IMR-90 (cell line): ENCODE measurements around the gene NOL4L. TPM values are rescaled to one million over a fixed set of nuclear protein-coding genes. Genes with fewer than 3 reads are reported as not detected.

ENCODE experiments used
- ATAC-seq: fragments of 200-7000 bp; cut with Tn5 transposase; 2 replicates; pipeline ENCODE4 v1.9.1; 2020; ENCODE audit warnings: low read depth, mild to moderate bottlenecking, moderate library complexity
- BruUV-seq: library from RNA; stranded (reverse); fragments of 400-500 nt; replicated peaks from 2 replicates; lab custom pipeline; 2021; lab: Mats Ljungman, UMichigan
- CTCF ChIA-PET: fragments of 300-600 bp; formaldehyde crosslinking; extraction: SDS; loops from one replicate; lab custom pipeline; 2021; ENCODE audit warnings: antibody characterized with exemption; lab: Yijun Ruan, JAX
- POLR2A ChIA-PET: fragments of 300-600 bp; sonication (Branson Sonifier 250); formaldehyde crosslinking; loops from one replicate; lab custom pipeline; 2022; ENCODE audit warnings: antibody characterized with exemption; ENCODE audit not compliant: unreplicated experiment; lab: Charles Lee
- DNase-seq: peaks from one replicate; pipeline ENCODE4 v3.0.0; 2013
- H2AFZ ChIP-seq: replicated peaks from 2 replicates; pipeline ENCODE3; 2013; ENCODE audit warnings: low read length, mild to moderate bottlenecking; ENCODE audit not compliant: poor library complexity
- H2AK5ac ChIP-seq: 2 replicates; pipeline ENCODE4 v1.6.1; 2013; ENCODE audit warnings: low read depth, low read length, inconsistent platforms
- H2AK9ac ChIP-seq: replicated peaks from 2 replicates; pipeline ENCODE3; 2013; ENCODE audit warnings: mild to moderate bottlenecking, low read depth, low read length, moderate library complexity; ENCODE audit not compliant: poor library complexity
- H2BK120ac ChIP-seq: 2 replicates; pipeline ENCODE4 v1.6.1; 2013; ENCODE audit warnings: low read depth, low read length, inconsistent platforms
- H2BK15ac ChIP-seq: 3 replicates; pipeline ENCODE4 v1.6.1; 2013; ENCODE audit warnings: low read depth, low read length, inconsistent platforms
- H2BK20ac ChIP-seq: 2 replicates; pipeline ENCODE4 v1.6.1; 2013; ENCODE audit warnings: low read depth, mild to moderate bottlenecking, inconsistent platforms, low read length, moderate library complexity
- H2BK5ac ChIP-seq: 2 replicates; pipeline ENCODE4 v1.6.1; 2013; ENCODE audit warnings: mild to moderate bottlenecking, low read depth, low read length, inconsistent platforms; ENCODE audit not compliant: poor library complexity, severe bottlenecking
- H3K14ac ChIP-seq: replicated peaks from 2 replicates; pipeline ENCODE4 v1.6.1; 2013; ENCODE audit warnings: low read depth, low read length, inconsistent platforms
- H3K18ac ChIP-seq: 2 replicates; pipeline ENCODE4 v1.6.1; 2013; ENCODE audit warnings: low read depth, low read length, control low read depth
- H3K23ac ChIP-seq: 2 replicates; pipeline ENCODE4 v1.6.1; 2013; ENCODE audit warnings: low read depth, low read length, inconsistent platforms
- H3K27ac ChIP-seq: 2 replicates; pipeline ENCODE4 v1.5.1; 2013; ENCODE audit warnings: mild to moderate bottlenecking, control low read depth, low read length; ENCODE audit not compliant: insufficient read depth
- H3K27me3 ChIP-seq: 2 replicates; pipeline ENCODE4 v1.6.1; 2013; ENCODE audit warnings: low read length; ENCODE audit not compliant: control insufficient read depth, insufficient read depth
- H3K36me3 ChIP-seq: 2 replicates; pipeline ENCODE4 v1.6.1; 2013; ENCODE audit warnings: low read length, mixed read lengths; ENCODE audit not compliant: control insufficient read depth, insufficient read depth
- H3K4ac ChIP-seq: 2 replicates; pipeline ENCODE4 v1.6.1; 2013; ENCODE audit warnings: low read depth, low read length, inconsistent platforms
- H3K4me1 ChIP-seq: 2 replicates; pipeline ENCODE4 v1.6.1; 2013; ENCODE audit warnings: low read length, mixed read lengths; ENCODE audit not compliant: control insufficient read depth, insufficient read depth
- H3K4me2 ChIP-seq: 2 replicates; pipeline ENCODE4 v1.6.1; 2013; ENCODE audit warnings: low read depth, mild to moderate bottlenecking, control low read depth, low read length, moderate library complexity
- H3K4me3 ChIP-seq: 2 replicates; pipeline ENCODE4 v1.5.1; 2013; ENCODE audit warnings: low read depth, mild to moderate bottlenecking, control low read depth, low read length, moderate library complexity; ENCODE audit not compliant: insufficient read depth
- H3K56ac ChIP-seq: 2 replicates; pipeline ENCODE4 v1.6.1; 2013; ENCODE audit warnings: low read length, inconsistent platforms; ENCODE audit not compliant: insufficient read depth; ENCODE audit errors: extremely low read depth
- H3K79me1 ChIP-seq, 2 experiments: 2 replicates each; pipeline ENCODE4 v1.6.1; 2013; ENCODE audit warnings: low read length in 2 of 2, inconsistent platforms in 1 of 2, low read depth in 1 of 2
- H3K9ac ChIP-seq: 2 replicates; pipeline ENCODE4 v1.6.1; 2013; ENCODE audit warnings: low read depth, low read length, control low read depth
- H3K9me1 ChIP-seq: 2 replicates; pipeline ENCODE4 v1.6.1; 2013; ENCODE audit warnings: low read length, inconsistent platforms; ENCODE audit not compliant: insufficient read depth
- H3K9me3 ChIP-seq: 2 replicates; pipeline ENCODE4 v1.6.1; 2013; ENCODE audit warnings: low read length; ENCODE audit not compliant: control insufficient read depth, insufficient read depth
- H4K20me1 ChIP-seq: 2 replicates; pipeline ENCODE4 v1.6.1; 2013; ENCODE audit warnings: low read length, inconsistent platforms; ENCODE audit not compliant: insufficient read depth
- H4K5ac ChIP-seq: 2 replicates; pipeline ENCODE4 v1.6.1; 2013; ENCODE audit warnings: mild to moderate bottlenecking, low read depth, low read length, control low read depth
- H4K8ac ChIP-seq, 2 experiments: 2 replicates each; pipeline ENCODE4 v1.6.1; 2013; ENCODE audit warnings: low read depth in 2 of 2, low read length in 2 of 2, control low read depth in 1 of 2, inconsistent platforms in 1 of 2
- H4K91ac ChIP-seq: 2 replicates; pipeline ENCODE4 v1.6.1; 2013; ENCODE audit warnings: low read depth, low read length, inconsistent platforms; ENCODE audit not compliant: insufficient read depth
- BHLHE40 ChIP-seq: fragments of 150-350 bp; IDR thresholded peaks from 2 replicates; pipeline ENCODE4 v1.6.1; 2016; ENCODE audit warnings: mild to moderate bottlenecking, low read depth, low read length
- CHD1 ChIP-seq: IDR thresholded peaks from 2 replicates; pipeline ENCODE4 v1.6.1; 2012; ENCODE audit warnings: low read depth, low read length, improper control_type of control experiment
- MAZ ChIP-seq: IDR thresholded peaks from 2 replicates; pipeline ENCODE4 v1.6.1; 2012; ENCODE audit warnings: low read depth, mild to moderate bottlenecking, low read length, improper control_type of control experiment, moderate library complexity, borderline replicate concordance
- MXI1 ChIP-seq: IDR thresholded peaks from 2 replicates; pipeline ENCODE4 v1.6.1; 2012; ENCODE audit warnings: low read depth, mild to moderate bottlenecking, low read length, moderate library complexity, borderline replicate concordance
- NFE2L2 ChIP-seq: fragments of 150-350 bp; IDR thresholded peaks from 2 replicates; pipeline ENCODE4 v1.6.1; 2016; ENCODE audit warnings: low read depth, mild to moderate bottlenecking, low read length
- POLR2A ChIP-seq: IDR thresholded peaks from 2 replicates; pipeline ENCODE4 v1.6.1; 2012; ENCODE audit warnings: mild to moderate bottlenecking, low read depth, low read length
- RAD21 ChIP-seq: IDR thresholded peaks from 2 replicates; pipeline ENCODE4 v1.6.1; 2012; ENCODE audit warnings: low read length, improper control_type of control experiment
- SMC3 ChIP-seq: fragments of 150-350 bp; IDR thresholded peaks from 2 replicates; pipeline ENCODE4 v1.6.1; 2016; ENCODE audit warnings: low read depth, mild to moderate bottlenecking, antibody characterized with exemption, low read length, moderate library complexity
- WGBS, 2 experiments: methylation state at CpG; one replicate each; pipeline versions ENCODE4 v1.1.5 to v1.1.7; 2013; ENCODE audit warnings: missing lambda C conversion rate in 2 of 2; ENCODE audit not compliant: insufficient read length in 1 of 2; ENCODE audit errors: extremely low coverage in 2 of 2; 5-methylcytosine and 5-hydroxymethylcytosine counted together
- dilution Hi-C: fragments of 300-500 bp; cut with HindIII; formaldehyde crosslinking; loops from one replicate; pipeline ENCODE4 v1.14.3; 2018; ENCODE audit warnings: low sequenced_read_pairs; ENCODE audit not compliant: unreplicated experiment
- in situ Hi-C: fragments of 300-500 bp; cut with MboI; formaldehyde crosslinking; loops from 3 replicates; pipeline ENCODE4 v1.14.3; 2019; ENCODE audit warnings: low sequenced_read_pairs, inconsistent platforms, mixed read lengths
- intact Hi-C: fragments of 100-400 bp; cut with micrococcal nuclease; formaldehyde crosslinking; loops from 2 replicates; pipeline ENCODE4 v1.10.0; 2022
- polyA plus RNA-seq, 3 experiments: library from polyadenylated mRNA; depleted of rRNA; stranded (reverse); fragments of >200 nt; gene quantifications; 2 replicates each; pipeline ENCODE4 v1.2.3, GENCODE V29; 2012; ENCODE audit warnings: low replicate concordance in 1 of 3
- total RNA-seq: library from RNA; depleted of rRNA; stranded (reverse); fragments of >200 nt; gene quantifications from 2 replicates; pipeline ENCODE4 v1.2.3, GENCODE V29; 2012
- TF ChIP-seq, protein P1 (sequence below): conservative IDR thresholded peaks from 2 replicates; pipeline ENCODE4 v1.5.1; 2012; ENCODE audit warnings: mild to moderate bottlenecking, low read depth, low read length, improper control_type of control experiment

NOL4L gene
- total and polyA plus RNA-seq, 2 of the 4 experiments (the other 2 are of a cell fraction), result 4.7 to 13.3 TPM

DNA sequence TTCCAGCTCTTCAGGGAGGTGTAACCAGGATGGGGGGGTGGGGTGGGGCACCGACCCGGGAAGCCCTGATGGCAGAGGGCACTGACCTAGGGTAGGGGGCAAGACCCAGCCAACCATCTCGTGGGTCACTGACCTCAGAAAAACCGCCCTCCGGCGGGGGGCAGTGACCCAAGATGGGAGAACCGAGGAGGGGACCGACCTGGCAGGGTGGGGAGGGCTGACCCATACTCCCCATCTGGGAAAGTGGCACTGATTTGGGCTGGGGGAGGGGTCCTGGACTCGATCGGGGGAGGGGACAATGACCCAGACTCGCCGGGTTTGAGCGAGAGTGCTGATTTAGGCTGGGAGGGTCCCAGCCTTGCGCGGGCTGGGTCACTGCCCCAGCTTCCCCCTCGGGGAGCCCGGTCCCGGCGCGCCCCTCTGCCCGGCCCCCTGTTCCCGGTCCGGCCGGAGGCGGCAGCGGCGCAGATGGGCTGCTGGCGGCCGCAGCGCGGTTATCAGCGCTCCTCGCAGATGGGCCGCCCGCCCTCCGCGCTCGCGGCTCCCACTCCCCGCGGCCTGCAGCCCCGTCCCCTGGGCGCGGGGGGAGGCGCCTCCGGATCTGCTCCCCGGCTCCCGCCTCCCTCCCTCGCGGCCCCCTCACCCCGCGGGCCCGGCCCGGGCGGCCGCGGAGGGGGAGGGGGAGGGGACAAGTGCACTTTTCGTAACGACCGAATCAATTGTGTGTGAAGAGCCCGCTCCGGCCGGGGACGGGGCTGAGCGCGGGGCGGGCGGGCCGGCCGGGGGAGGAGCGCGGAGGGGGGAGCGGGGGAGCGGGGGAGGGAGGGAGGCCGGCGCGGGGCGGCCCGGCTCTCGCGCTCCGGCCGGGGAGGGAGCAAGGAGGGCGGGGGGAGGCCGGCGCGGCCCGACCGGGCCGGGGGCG lies 2.2 kb downstream of the NOL4L start:
- POLR2A ChIA-PET, result no interaction called here
- ATAC-seq, result peak; percentile 41
- H2AK5ac ChIP-seq, result no peak overlapping the region
- no peaks in the 10 kb centered on the region; a peak in 1 of 4 replicates for H3K79me1 ChIP-seq
- H3K14ac ChIP-seq, result no peak overlapping the region
- no peak for DNase-seq
- H2BK15ac ChIP-seq, result no peak overlapping the region
- intact Hi-C loops (no loop called here), in situ Hi-C loops (no loop called here), dilution Hi-C loops (no loop called here)
- H3K9me3 ChIP-seq, result no peaks in the 10 kb centered on the region
- no peaks in the 10 kb centered on the region; the same call in 1 of the 2 replicates for H4K20me1 ChIP-seq
- H3K4ac ChIP-seq, result no peak overlapping the region
- H4K5ac ChIP-seq, result no peak overlapping the region
- no peak overlapping the region for H3K23ac ChIP-seq
- H3K56ac ChIP-seq, result no peak overlapping the region
- peak overlapping the region; percentile 59 for H3K4me3 ChIP-seq
- H3K9ac ChIP-seq, result no peak overlapping the region
- no peak overlapping the region for H3K18ac ChIP-seq
- H2BK5ac ChIP-seq, result no peak overlapping the region
- peak overlapping the region; percentile 87 for H2AFZ ChIP-seq
- peak overlapping the region; percentile 55 for H2AK9ac ChIP-seq
- BruUV-seq, result no TSS peak
- peak overlapping the region; percentile 19; the same call in 1 of the 2 replicates for H3K4me2 ChIP-seq
- TF ChIP-seq POLR2A (no peak), BHLHE40 (no peak), RAD21 (no peak), NFE2L2 (no peak), MAZ (no peak), MXI1 (no peak), CHD1 (no peak), SMC3 (no peak)
- TF ChIP-seq, protein P1, sequence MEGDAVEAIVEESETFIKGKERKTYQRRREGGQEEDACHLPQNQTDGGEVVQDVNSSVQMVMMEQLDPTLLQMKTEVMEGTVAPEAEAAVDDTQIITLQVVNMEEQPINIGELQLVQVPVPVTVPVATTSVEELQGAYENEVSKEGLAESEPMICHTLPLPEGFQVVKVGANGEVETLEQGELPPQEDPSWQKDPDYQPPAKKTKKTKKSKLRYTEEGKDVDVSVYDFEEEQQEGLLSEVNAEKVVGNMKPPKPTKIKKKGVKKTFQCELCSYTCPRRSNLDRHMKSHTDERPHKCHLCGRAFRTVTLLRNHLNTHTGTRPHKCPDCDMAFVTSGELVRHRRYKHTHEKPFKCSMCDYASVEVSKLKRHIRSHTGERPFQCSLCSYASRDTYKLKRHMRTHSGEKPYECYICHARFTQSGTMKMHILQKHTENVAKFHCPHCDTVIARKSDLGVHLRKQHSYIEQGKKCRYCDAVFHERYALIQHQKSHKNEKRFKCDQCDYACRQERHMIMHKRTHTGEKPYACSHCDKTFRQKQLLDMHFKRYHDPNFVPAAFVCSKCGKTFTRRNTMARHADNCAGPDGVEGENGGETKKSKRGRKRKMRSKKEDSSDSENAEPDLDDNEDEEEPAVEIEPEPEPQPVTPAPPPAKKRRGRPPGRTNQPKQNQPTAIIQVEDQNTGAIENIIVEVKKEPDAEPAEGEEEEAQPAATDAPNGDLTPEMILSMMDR, result no peak
- H3K27ac ChIP-seq, result no peak overlapping the region
- no peak overlapping the region for H4K8ac ChIP-seq
- H4K91ac ChIP-seq, result no peak overlapping the region
- CTCF ChIA-PET, result no interaction called here
- H2BK20ac ChIP-seq, result no peak overlapping the region
- H3K4me1 ChIP-seq, result no peaks in the 10 kb centered on the region
- 0 out of 2 replicates have a peak, but pooled peaks cover 3% of the 10 kb centered on the region for H3K9me1 ChIP-seq
- peaks cover 26% of the 10 kb centered on the region for H3K27me3 ChIP-seq
- WGBS, 2 experiments, result 5% methylated on average over 4 of the region's 91 CpGs; no CpG with 5 or more reads in 1 of the 2 experiments
- no peaks in the 10 kb centered on the region for H3K36me3 ChIP-seq
- no peak overlapping the region for H2BK120ac ChIP-seq
